ENCODE measurements around the gene MUC5B. TPM values are rescaled to one million over a fixed set of nuclear protein-coding genes. Genes with fewer than 3 reads are reported as not detected.

The MUC5B gene
- total RNA-seq, 1 donor from 2014 or later, result 0.25 TPM

- Histone ChIP-seq H3K27me3 (no peaks in the 10 kb centered on the region), H3K4me3 (no peak overlapping the region), H3K27ac (no peak overlapping the region), H3K4me1 (no peaks in the 10 kb centered on the region), H3K36me3 (no peaks in the 10 kb centered on the region), H3K9me3 (no peaks in the 10 kb centered on the region)
- intact Hi-C loops (cut with DNase I), result no loop called here
- DNase-seq (ENCODE audit: extremely low spot score in 2 of 2), result no peak
- TF ChIP-seq CTCF (IDR thresholded peaks at IDR 0.05) (no peak), POLR2A (IDR thresholded peaks at IDR 0.05) (no peak), POLR2AphosphoS5 (IDR thresholded peaks at IDR 0.05; ENCODE audit: insufficient read depth in 1 of 2, low read depth in 1 of 2) (no peak)
Observed at GRCh38 chr11:1217151-1217550, 5.7 kb upstream of the MUC5B start.

- Histone ChIP-seq H3K27me3 (no peaks in the 10 kb centered on the region), H3K9me3 (no peaks in the 10 kb centered on the region), H3K4me3 (no peak overlapping the region), H3K27ac (no peak overlapping the region), H3K36me3 (no peaks in the 10 kb centered on the region), H3K4me1 (no peaks in the 10 kb centered on the region)
- intact Hi-C loops (cut with DNase I), result no loop called here
- no peak for DNase-seq (ENCODE audit: extremely low spot score in 2 of 2)
- TF ChIP-seq CTCF (IDR thresholded peaks at IDR 0.05) (no peak), POLR2AphosphoS5 (IDR thresholded peaks at IDR 0.05; ENCODE audit: insufficient read depth in 1 of 2, low read depth in 1 of 2) (no peak), POLR2A (IDR thresholded peaks at IDR 0.05) (no peak)
Observed at GRCh38 chr11:1218256-1218787, 4.5 kb upstream of the MUC5B start.

GRCh38 chr11:1218788-1219445 lies 3.9 kb upstream of the MUC5B start:
- intact Hi-C loops (cut with DNase I), result loop anchor here (1.0 kb wide), 1 partner anchor 135 kb away; no protein-coding TSS in a partner anchor
- no peaks in the 10 kb centered on the region for H3K36me3 ChIP-seq
- H3K4me3 ChIP-seq, result no peak overlapping the region
- TF ChIP-seq POLR2AphosphoS5 (IDR thresholded peaks at IDR 0.05; ENCODE audit: insufficient read depth in 1 of 2, low read depth in 1 of 2), result no peak
- TF ChIP-seq POLR2A (IDR thresholded peaks at IDR 0.05), result no peak
- no peak for TF ChIP-seq CTCF (IDR thresholded peaks at IDR 0.05)
- no peaks in the 10 kb centered on the region for H3K27me3 ChIP-seq
- DNase-seq (ENCODE audit: extremely low spot score in 2 of 2), result no peak
- no peaks in the 10 kb centered on the region for H3K4me1 ChIP-seq
- no peak overlapping the region for H3K27ac ChIP-seq
- no peaks in the 10 kb centered on the region for H3K9me3 ChIP-seq

GRCh38 chr11:1219446-1219833 lies 3.4 kb upstream of the MUC5B start:
- Histone ChIP-seq H3K27ac (no peak overlapping the region), H3K4me1 (no peaks in the 10 kb centered on the region), H3K4me3 (no peak overlapping the region), H3K9me3 (no peaks in the 10 kb centered on the region), H3K36me3 (no peaks in the 10 kb centered on the region), H3K27me3 (no peaks in the 10 kb centered on the region)
- DNase-seq (ENCODE audit: extremely low spot score in 2 of 2), result no peak
- TF ChIP-seq POLR2AphosphoS5 (IDR thresholded peaks at IDR 0.05; ENCODE audit: insufficient read depth in 1 of 2, low read depth in 1 of 2) (no peak), CTCF (IDR thresholded peaks at IDR 0.05) (no peak), POLR2A (IDR thresholded peaks at IDR 0.05) (no peak)
- intact Hi-C loops (cut with DNase I), result loop anchor here (1.0 kb wide), 1 partner anchor 135 kb away; no protein-coding TSS in a partner anchor

Measured in vagina (tissue), 2 donors.